Gastrocnemius medialis (tissue), 4 donors: ENCODE data around the gene TEX13B. TPM values are rescaled to one million over a fixed set of nuclear protein-coding genes. Genes with fewer than 3 reads are reported as not detected.

ENCODE experiments used
- ATAC-seq, 2 donors: fragments of 150-250 bp; one replicate each; pipeline ENCODE4 v1.9.1; 2016
- DNase-seq, 2 donors: peaks; one replicate each; pipeline ENCODE4 v3.0.0-alpha.2; 2019
- H3K27ac ChIP-seq, 4 donors: fragments of 200-600 bp; sonication (generic); 1 replicate in 1 of 4; 2 replicates in 3 of 4; pipeline ENCODE4 v1.5.1; 2016 to 2018; ENCODE audit warnings: mild to moderate bottlenecking in 2 of 4, moderate library complexity in 1 of 4
- H3K27me3 ChIP-seq, 3 donors: fragments of 200-600 bp; sonication (generic) in 2 of 3; 1 replicate in 1 of 3; 2 replicates in 2 of 3; pipeline versions ENCODE4 v1.5.1 to v1.6.0; 2016 to 2019; ENCODE audit warnings: mild to moderate bottlenecking in 1 of 3, moderate library complexity in 1 of 3
- H3K36me3 ChIP-seq, 2 donors: fragments of 200-600 bp; sonication (generic) in 1 of 2; one replicate each; pipeline ENCODE4 v1.5.1; 2017 to 2018
- H3K4me1 ChIP-seq, 2 donors: fragments of 200-600 bp; sonication (generic) in 1 of 2; one replicate each; pipeline ENCODE4 v1.5.1; 2016 to 2017; ENCODE audit warnings: mild to moderate bottlenecking in 2 of 2
- H3K4me3 ChIP-seq, 4 donors: fragments of 200-600 bp; sonication (generic) in 3 of 4; 1 replicate in 1 of 4; 2 replicates in 3 of 4; pipeline ENCODE4 v1.5.1; 2016 to 2019; ENCODE audit warnings: mild to moderate bottlenecking in 2 of 4
- H3K9me3 ChIP-seq, 3 donors: fragments of 200-600 bp; sonication (generic) in 2 of 3; 1 replicate in 1 of 3; 2 replicates in 2 of 3; pipeline ENCODE4 v1.5.1; 2016 to 2019
- CTCF ChIP-seq, 5 experiments: fragments of 450-650 bp in 3 of 5; fragments of 200-600 bp in 2 of 5; sonication (generic) in 2 of 5; IDR thresholded peaks in 4 of 5; conservative IDR thresholded peaks in 1 of 5; 1 replicate in 4 of 5; 2 replicates in 1 of 5; pipeline ENCODE4 v1.5.1; 2016 to 2019; ENCODE audit warnings: antibody characterized with exemption in 5 of 5, mild to moderate bottlenecking in 3 of 5, moderate library complexity in 3 of 5
- POLR2A ChIP-seq, 2 donors: fragments of 450-650 bp; IDR thresholded peaks; one replicate each; pipeline ENCODE4 v1.6.1; 2017; ENCODE audit warnings: antibody characterized with exemption in 2 of 2, mild to moderate bottlenecking in 2 of 2, moderate library complexity in 2 of 2
- in situ Hi-C, 4 donors: fragments of 200-750 bp; cut with MboI; loops; one replicate each; pipeline versions ENCODE4 v1.15.0 to v1.8.0; 2017; ENCODE audit warnings: low sequenced_read_pairs in 4 of 4
- intact Hi-C: fragments of 100-400 bp; cut with DNase I; formaldehyde crosslinking; loops from one replicate; pipeline ENCODE4 v1.15.1; 2023; ENCODE audit warnings: low total_unique reads
- total RNA-seq, 4 donors: library from RNA; depleted of rRNA; stranded (reverse); fragments of >200 nt; gene quantifications; one replicate each; pipeline versions ENCODE4 v1.1.0 to v1.2.3, GENCODE V29; 2016

TEX13B gene
- total RNA-seq, 4 donors from 2014 or later = not detected

GRCh38 chrX:107935664-107936433 is 46.3 kb downstream of the TEX13B start:
- H3K27ac ChIP-seq = no peak overlapping the region
- no peaks in the 10 kb centered on the region for H3K4me1 ChIP-seq
- DNase-seq (no peak), ATAC-seq (no peak)
- in situ Hi-C loops (no loop called here), intact Hi-C loops (no loop called here)
- H3K4me3 ChIP-seq = no peak overlapping the region
- H3K9me3 ChIP-seq = no peaks in the 10 kb centered on the region
- no peak for TF ChIP-seq CTCF (IDR thresholded peaks at IDR 0.05 in 4 of 5, conservative IDR thresholded peaks at IDR 0.05 in 1 of 5)
- TF ChIP-seq POLR2A (IDR thresholded peaks at IDR 0.05) = no peak
- H3K36me3 ChIP-seq = no peaks in the 10 kb centered on the region
- peaks cover 0 to 15% (median 0%) of the 10 kb centered on the region in 3 donors for H3K27me3 ChIP-seq

- H3K4me3 ChIP-seq = no peak overlapping the region
- in situ Hi-C loops (no loop called here), intact Hi-C loops (no loop called here)
- H3K9me3 ChIP-seq = no peaks in the 10 kb centered on the region
- ATAC-seq (no peak), DNase-seq (no peak)
- H3K4me1 ChIP-seq = no peaks in the 10 kb centered on the region
- H3K36me3 ChIP-seq = no peaks in the 10 kb centered on the region
- H3K27ac ChIP-seq = no peak overlapping the region
- TF ChIP-seq POLR2A (IDR thresholded peaks at IDR 0.05) (no peak), CTCF (IDR thresholded peaks at IDR 0.05 in 4 of 5, conservative IDR thresholded peaks at IDR 0.05 in 1 of 5) (no peak)
- peaks cover 0 to 15% (median 0%) of the 10 kb centered on the region in 3 donors for H3K27me3 ChIP-seq
These were observed 47.0 kb downstream of the TEX13B start for GRCh38 chrX:107935200-107935599.

GRCh38 chrX:107934262-107934661 is 47.9 kb downstream of the TEX13B start:
- Histone ChIP-seq H3K36me3 (no peaks in the 10 kb centered on the region), H3K27me3 (peaks cover 0 to 15% (median 0%) of the 10 kb centered on the region in 3 donors), H3K4me3 (no peak overlapping the region), H3K9me3 (no peaks in the 10 kb centered on the region), H3K27ac (no peak overlapping the region), H3K4me1 (no peaks in the 10 kb centered on the region)
- DNase-seq (no peak), ATAC-seq (no peak)
- no peak for TF ChIP-seq CTCF (IDR thresholded peaks at IDR 0.05 in 4 of 5, conservative IDR thresholded peaks at IDR 0.05 in 1 of 5)
- TF ChIP-seq POLR2A (IDR thresholded peaks at IDR 0.05) = no peak
- intact Hi-C loops (no loop called here), in situ Hi-C loops (no loop called here)

Other genes starting within 250 kb of the TEX13B start
- gene TSC22D3, start 206.6 kb downstream of the TEX13B start, total RNA-seq = 1,000 to 10,000 TPM in 2 of 4 donors, 100 to 1,000 TPM in 2; 689 to 1,948 (median 1,054) TPM
- gene NCBP2L, start 204.6 kb downstream of the TEX13B start, total RNA-seq = under 1 TPM in 1 of 4 donors, not detected in 3; 0.11 TPM
- gene MID2, start 156.5 kb downstream of the TEX13B start, total RNA-seq = 10 to 100 TPM; 20.5 to 25.4 (median 23.9) TPM
- not detected for gene VSIG1, start 62.7 kb upstream of the TEX13B start, total RNA-seq
- gene PSMD10, start 109.2 kb upstream of the TEX13B start, total RNA-seq = 10 to 100 TPM; 16.5 to 33.5 (median 18.6) TPM
- 10 to 100 TPM; 18.3 to 22.1 (median 20.4) TPM for gene ATG4A, start 109.4 kb upstream of the TEX13B start, total RNA-seq